Measurements from ENCODE around the gene GTPBP1.
A peak's percentile ranks its signal among the peaks of the same experiment; 100 is the strongest.

GTPBP1 gene

GRCh38 chr22:38704654-38705234, 1.0 kb upstream of the GTPBP1 start:
- no peak for DNase-seq

GRCh38 chr22:38706101-38706900, 557 bp downstream of the GTPBP1 start:
- peak; percentile 32 for DNase-seq

DNA sequence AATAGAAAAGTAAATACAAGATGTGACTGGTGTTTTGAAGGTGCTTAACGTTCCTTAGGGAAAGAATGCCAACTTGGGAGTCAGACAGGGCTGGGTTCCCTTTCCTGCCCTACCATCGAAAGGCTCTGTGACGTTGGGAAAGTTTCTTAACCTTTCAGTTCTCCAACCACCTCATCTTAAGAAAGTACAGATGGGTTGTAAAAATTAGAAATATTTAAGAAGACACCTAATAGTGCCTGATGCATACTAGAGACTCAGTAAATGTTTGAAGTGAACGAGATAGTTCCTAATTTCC, 1.1 kb downstream of the GTPBP1 start:
- DNase-seq, result no peak

GRCh38 chr22:38707346-38707745, 1.6 kb downstream of the GTPBP1 start:
- DNase-seq, result no peak

DNA sequence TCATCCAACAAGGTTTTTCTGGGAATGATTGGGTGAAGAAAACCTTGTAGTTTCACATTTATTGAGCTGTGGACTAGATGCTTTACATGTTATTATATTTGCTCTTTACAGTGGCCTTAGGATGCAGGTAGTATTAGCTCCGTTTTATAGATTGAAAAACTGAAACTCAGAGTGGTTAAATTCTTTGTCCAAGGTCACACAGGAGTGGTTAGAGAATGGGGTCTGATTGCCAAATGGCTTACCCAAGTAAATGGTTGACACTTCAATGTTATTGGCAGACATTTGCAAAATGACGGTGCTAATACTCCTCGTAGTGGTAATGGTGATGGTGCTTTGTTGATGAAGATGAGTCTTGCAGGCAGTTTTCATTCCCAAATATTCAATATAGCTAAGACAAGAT, 2.2 kb downstream of the GTPBP1 start:
- DNase-seq, result no peak

GRCh38 chr22:38709306-38709705, 3.6 kb downstream of the GTPBP1 start:
- no peak for DNase-seq

DNA sequence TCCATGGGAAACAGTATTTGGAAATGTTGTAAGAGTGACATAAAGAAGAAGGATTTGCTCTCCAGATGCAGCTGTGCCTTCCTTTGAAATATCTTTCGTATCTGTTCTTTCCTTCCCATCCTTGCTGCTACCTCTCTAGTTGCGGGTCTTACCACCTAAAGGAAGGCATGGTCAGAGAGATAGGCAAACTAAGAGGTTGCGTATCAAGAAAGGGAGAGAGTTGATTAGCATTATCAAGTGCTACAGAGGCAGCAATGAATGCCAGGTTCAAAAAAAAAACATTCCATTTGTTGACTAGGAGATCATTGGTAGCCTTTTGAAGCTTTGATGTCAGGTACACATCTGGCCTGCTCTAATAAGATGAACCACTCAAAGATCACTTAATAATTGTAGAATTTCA, 4.6 kb downstream of the GTPBP1 start:
- no peak for DNase-seq

- no peak for DNase-seq
These were observed 5.1 kb downstream of the GTPBP1 start for GRCh38 chr22:38710866-38711265.

GRCh38 chr22:38712486-38713207, 6.9 kb downstream of the GTPBP1 start:
- DNase-seq, result no peak

- DNase-seq, result no peak
These were observed 8.2 kb downstream of the GTPBP1 start for GRCh38 chr22:38713921-38714320.

DNA sequence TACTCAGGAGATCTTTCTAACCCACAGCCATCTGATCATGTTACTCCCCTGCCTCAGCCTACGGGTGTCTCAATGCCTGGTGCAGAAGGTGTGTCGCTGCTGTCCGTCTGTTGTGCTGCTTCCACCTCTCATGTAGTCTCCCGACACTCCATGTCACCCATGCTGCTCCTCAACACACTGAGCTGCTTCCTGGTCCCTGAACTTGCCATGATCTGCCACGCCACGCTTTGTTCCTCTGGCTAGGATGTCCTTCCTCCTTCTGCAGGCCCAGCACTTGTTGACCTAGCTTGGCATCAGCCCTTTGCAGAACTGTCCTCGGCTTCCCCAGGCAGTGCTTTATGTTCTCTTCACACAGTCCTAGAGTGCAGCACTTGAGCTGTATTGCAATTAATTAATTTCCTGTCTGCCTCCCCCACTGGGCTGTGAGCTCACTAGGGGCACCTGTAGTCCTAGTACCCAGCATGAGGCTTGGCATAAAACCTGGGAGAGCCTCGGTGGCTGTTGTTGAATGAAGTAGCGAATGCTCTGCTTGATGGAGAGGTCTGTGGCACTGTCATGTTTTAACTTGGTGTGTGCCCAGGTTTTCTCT, 9.5 kb downstream of the GTPBP1 start:
- no peak for DNase-seq

- DNase-seq, result no peak
These were observed 10.1 kb downstream of the GTPBP1 start for GRCh38 chr22:38715852-38716251.

DNA sequence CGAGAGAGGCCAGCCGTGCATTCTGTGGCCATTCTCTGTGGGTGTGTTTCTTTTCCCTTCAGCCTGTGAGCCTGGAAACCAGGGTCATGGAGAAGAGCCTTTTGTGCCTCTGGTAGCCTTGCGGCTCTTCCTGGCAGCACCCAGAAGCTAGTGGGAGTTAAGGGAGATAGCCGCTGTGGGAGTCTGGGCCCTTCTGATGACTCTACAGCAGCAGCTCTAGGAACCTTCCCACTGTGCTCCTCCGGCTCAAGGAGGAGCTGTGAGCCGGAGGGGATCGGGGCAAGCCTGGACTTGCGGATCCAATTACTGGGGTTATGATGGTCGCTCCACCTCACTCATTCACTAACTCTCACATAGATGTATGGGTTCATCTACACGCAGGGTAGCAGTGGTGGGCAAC, 10.5 kb downstream of the GTPBP1 start:
- DNase-seq, result no peak

DNA sequence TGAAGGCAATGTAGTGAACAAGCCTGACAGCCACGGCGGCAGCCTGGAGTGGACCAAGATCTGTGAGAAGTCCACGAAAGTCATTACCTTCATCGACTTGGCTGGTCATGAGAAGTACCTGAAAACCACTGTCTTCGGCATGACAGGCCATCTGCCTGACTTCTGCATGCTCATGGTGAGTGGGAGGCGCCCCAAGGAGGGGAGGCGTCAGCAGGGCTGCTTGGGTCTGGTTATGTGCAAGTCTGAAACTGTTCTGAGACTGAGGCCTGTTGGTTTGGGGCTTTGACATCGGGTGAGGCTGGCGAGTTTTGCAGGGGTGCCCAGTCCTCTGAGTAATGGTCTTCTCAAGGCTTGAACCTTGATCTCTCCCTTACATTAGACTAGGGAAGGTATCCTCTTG, 11.1 kb downstream of the GTPBP1 start:
- no peak for DNase-seq

DNA sequence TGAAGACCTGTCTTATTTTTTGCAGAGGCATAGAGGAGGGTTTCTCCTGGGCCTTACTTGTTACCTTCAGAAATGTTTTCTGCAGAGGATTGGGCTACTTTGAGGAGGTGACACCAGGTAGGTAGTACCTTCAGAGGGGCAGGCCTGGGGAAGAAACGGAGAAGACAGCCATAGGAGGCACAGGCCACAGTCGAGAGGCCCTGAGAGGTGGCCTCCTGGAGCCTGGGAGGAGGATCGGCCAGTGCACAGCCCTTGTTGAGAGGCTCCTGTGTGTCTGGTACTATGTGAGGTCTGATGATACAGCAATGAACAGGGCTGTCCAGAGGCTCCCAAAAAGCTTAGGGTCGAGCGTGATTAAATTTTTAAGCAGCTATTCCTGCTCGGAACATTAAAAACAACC, 11.5 kb downstream of the GTPBP1 start:
- DNase-seq, result no peak

DNA sequence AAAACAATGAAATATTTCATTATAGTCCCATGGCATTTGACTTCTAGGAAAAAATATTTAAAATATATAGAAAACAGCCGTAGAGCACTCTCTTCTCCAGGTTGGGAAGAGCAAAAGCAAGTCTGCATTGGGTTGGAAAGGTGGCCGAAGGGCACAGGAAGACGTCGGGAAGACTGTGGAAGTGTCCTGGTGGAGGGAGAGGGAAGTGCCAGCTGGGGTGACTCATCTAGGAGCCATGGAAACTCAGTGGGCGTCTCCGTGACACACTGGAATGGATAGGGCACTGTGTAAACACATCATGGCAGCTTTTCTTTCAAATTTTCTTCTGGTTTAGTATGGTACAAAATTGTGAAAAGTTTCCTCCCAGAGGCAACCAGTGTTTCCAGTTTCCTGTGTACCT, 12.7 kb downstream of the GTPBP1 start:
- peak; percentile 71 for DNase-seq

DNA sequence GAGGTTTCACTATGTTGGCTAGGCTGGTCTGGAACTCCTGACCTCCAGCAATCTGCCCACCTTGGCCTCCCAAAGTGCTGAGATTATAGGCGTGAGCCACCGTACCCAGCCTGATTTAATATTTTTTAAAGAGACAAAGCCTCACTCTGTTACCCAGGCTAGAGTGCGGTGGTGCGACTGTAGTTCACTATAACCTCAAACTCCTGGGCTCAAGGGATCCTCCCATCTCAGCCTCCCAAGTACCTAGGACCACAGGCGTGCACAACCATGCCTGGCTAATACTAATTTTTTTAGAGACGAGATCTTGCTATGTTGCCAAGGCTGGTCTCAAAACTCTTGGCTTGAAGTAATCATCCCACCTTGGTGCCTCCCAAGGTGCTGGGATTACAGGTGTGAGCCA, 13.5 kb downstream of the GTPBP1 start:
- no peak for DNase-seq

GRCh38 chr22:38720350-38720749, 14.6 kb downstream of the GTPBP1 start:
- no peak for DNase-seq

DNA sequence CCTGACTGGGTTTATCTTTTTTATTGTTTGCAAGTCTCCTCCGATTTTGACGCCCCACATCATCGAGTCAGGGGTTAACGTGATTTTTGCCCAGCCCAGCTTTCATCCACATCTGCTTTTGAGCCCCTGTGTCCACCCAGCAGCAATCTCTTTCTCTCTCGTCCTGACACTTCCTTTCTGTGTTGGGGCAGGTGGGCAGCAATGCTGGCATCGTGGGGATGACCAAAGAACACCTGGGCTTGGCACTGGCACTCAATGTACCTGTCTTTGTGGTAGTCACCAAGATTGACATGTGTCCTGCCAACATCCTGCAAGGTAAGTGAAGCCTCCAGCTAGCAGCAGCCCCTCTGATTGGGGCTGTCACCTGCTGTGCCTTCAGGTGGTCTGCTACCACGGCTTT, 15.8 kb downstream of the GTPBP1 start:
- DNase-seq, result no peak

- DNase-seq, result no peak
These were observed 18.4 kb downstream of the GTPBP1 start for GRCh38 chr22:38724176-38724575.

DNA sequence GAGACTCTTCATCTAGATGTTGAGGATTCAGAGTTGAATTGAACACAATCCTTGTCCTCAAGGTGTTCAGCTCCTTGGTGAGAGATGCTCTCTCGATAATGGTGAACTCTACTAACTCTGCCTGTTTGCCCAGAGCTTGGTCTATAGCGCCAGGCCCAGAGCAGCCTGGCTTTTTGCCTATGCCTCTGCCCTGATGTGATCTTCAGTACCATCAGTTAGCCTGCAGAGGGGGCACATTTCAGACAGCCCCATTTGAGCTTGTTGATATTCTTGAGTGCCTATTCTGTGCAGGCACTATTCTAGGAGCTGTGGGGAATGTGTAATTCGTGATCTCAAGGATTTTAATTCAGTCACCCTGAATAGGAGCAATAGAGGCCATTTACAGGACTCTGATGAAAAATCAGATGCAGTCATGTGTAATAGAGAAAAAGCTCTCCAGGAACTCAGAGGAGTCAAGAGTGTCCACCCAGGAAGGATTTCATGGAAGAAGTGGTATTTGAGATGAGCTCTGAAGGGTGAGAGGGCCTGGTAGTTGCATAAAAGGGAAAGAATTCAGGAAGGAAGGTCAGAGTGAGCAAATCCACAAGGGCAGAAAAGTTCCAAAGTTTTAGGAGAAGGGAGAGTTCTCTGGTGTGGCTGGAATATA, 19.3 kb downstream of the GTPBP1 start:
- DNase-seq, result peak; percentile 36

GRCh38 chr22:38725900-38726655, 20.3 kb downstream of the GTPBP1 start:
- no peak for DNase-seq

Data from fibroblast of skin of scalp (primary cell).